Endothelial cell of umbilical vein (primary cell): ENCODE measurements around the gene NSUN4. TPM values are rescaled to one million over a fixed set of nuclear protein-coding genes. Genes with fewer than 3 reads are reported as not detected.

Source experiments
- BruUV-seq: library from RNA; stranded (reverse); fragments of 400-500 nt; replicated peaks from 2 replicates; lab custom pipeline; 2021; lab: Mats Ljungman, UMichigan
- CTCF ChIA-PET: fragments of 300-600, 350-600 bp; sonication (Branson Sonifier 250); formaldehyde crosslinking; loops from one replicate; lab custom pipeline; 2021; ENCODE audit warnings: antibody characterized with exemption, inconsistent platforms; lab: Charles Lee
- POLR2A ChIA-PET: fragments of 300-600, 350-600 bp; sonication (Branson Sonifier 250); formaldehyde crosslinking; loops from one replicate; lab custom pipeline; 2021; ENCODE audit warnings: antibody characterized with exemption, inconsistent platforms; lab: Charles Lee
- DNase-seq: peaks from one replicate; pipeline ENCODE4 v3.0.0-alpha.2; 2011; ENCODE audit warnings: low read depth, low spot score
- FAIRE-seq: peaks from 2 replicates; lab custom pipeline; 2011; peaks lifted over from hg19 to GRCh38; lab: Jason Lieb, UNC
- H2AFZ ChIP-seq: 2 replicates; pipeline ENCODE4 v1.6.0; 2012; ENCODE audit warnings: low read depth, low read length, control low read depth, inconsistent platforms
- H3K27ac ChIP-seq: 2 replicates; pipeline ENCODE4 v1.5.1; 2011; ENCODE audit warnings: low read depth, mild to moderate bottlenecking, control low read depth, low read length, moderate library complexity; ENCODE audit not compliant: insufficient read depth
- H3K27me3 ChIP-seq, 2 experiments: 2 replicates each; pipeline versions ENCODE4 v1.6.0 to v1.6.1; 2011; ENCODE audit warnings: low read length in 2 of 2, mixed read lengths in 1 of 2; ENCODE audit not compliant: control insufficient read depth in 2 of 2, insufficient read depth in 2 of 2
- H3K36me3 ChIP-seq, 2 experiments: 2 replicates in 1 of 2; 3 replicates in 1 of 2; pipeline ENCODE4 v1.5.1; 2011; ENCODE audit warnings: low read length in 2 of 2, mild to moderate bottlenecking in 1 of 2, moderate library complexity in 1 of 2; ENCODE audit not compliant: control insufficient read depth in 2 of 2, insufficient read depth in 2 of 2; ENCODE audit errors: extremely low read depth in 1 of 2
- H3K4me1 ChIP-seq: 3 replicates; pipeline ENCODE4 v1.5.1; 2011; ENCODE audit warnings: mild to moderate bottlenecking, low read length; ENCODE audit not compliant: control insufficient read depth, insufficient read depth; ENCODE audit errors: extremely low read depth
- H3K4me2 ChIP-seq: 2 replicates; pipeline ENCODE4 v1.6.1; 2011; ENCODE audit warnings: low read length, control low read depth, mixed read lengths; ENCODE audit not compliant: insufficient read depth
- H3K4me3 ChIP-seq, 3 experiments: fragments of 200-600 bp in 1 of 3; sonication (generic), shearing (Covaris generic) in 1 of 3; replicated peaks in 1 of 3; 2 replicates each; pipeline ENCODE4 v1.5.1; 2011 to 2016; ENCODE audit warnings: control low read depth in 3 of 3, low read length in 3 of 3, mild to moderate bottlenecking in 2 of 3, inconsistent platforms in 1 of 3, low read depth in 1 of 3, moderate library complexity in 1 of 3; ENCODE audit not compliant: insufficient read depth in 1 of 3
- H3K79me2 ChIP-seq: 2 replicates; pipeline ENCODE4 v1.6.0; 2012; ENCODE audit warnings: low read length, inconsistent platforms; ENCODE audit not compliant: control insufficient read depth, insufficient read depth
- H3K9ac ChIP-seq: replicated peaks from 2 replicates; pipeline ENCODE3; 2011; ENCODE audit warnings: low read length, control low read depth; ENCODE audit not compliant: insufficient read depth; ENCODE audit errors: extremely low read depth
- H3K9me1 ChIP-seq: replicated peaks from 3 replicates; pipeline ENCODE4 v1.6.0; 2011; ENCODE audit warnings: mild to moderate bottlenecking, low read length; ENCODE audit not compliant: control insufficient read depth, insufficient read depth; ENCODE audit errors: extremely low read depth
- H3K9me3 ChIP-seq: replicated peaks from 2 replicates; pipeline ENCODE4 v1.5.1; 2012; ENCODE audit warnings: low read length, inconsistent platforms; ENCODE audit not compliant: control insufficient read depth, insufficient read depth
- H4K20me1 ChIP-seq: replicated peaks from 2 replicates; pipeline ENCODE3; 2011; ENCODE audit warnings: mild to moderate bottlenecking, low read length; ENCODE audit not compliant: control insufficient read depth, insufficient read depth; ENCODE audit errors: extremely low read depth
- CTCF ChIP-seq, 2 donors: IDR thresholded peaks; 1 replicate in 1 of 2; 2 replicates in 1 of 2; pipeline ENCODE4 v1.5.1; 2011; ENCODE audit warnings: low read length in 2 of 2, mild to moderate bottlenecking in 2 of 2, moderate library complexity in 2 of 2, control low read depth in 1 of 2, inconsistent platforms in 1 of 2, low read depth in 1 of 2; ENCODE audit not compliant: insufficient read depth in 1 of 2; ENCODE audit errors: extremely low read depth in 1 of 2
- EZH2 ChIP-seq: IDR thresholded peaks from 2 replicates; pipeline ENCODE4 v1.6.1; 2012; ENCODE audit warnings: borderline replicate concordance, low read depth, mild to moderate bottlenecking, moderate library complexity, low read length, inconsistent platforms; ENCODE audit not compliant: severe bottlenecking
- FOS ChIP-seq: IDR thresholded peaks from 2 replicates; pipeline ENCODE4 v1.6.1; 2011; ENCODE audit warnings: mild to moderate bottlenecking, low read length, moderate library complexity, borderline replicate concordance; ENCODE audit not compliant: insufficient read depth
- GATA2 ChIP-seq: IDR thresholded peaks from 2 replicates; pipeline ENCODE4 v1.7.0; 2011; ENCODE audit warnings: low read depth, mild to moderate bottlenecking, moderate library complexity, mixed read lengths, low read length; ENCODE audit not compliant: insufficient read length, insufficient read depth
- MAX ChIP-seq: IDR thresholded peaks from 2 replicates; pipeline ENCODE4 v1.6.1; 2011; ENCODE audit not compliant: insufficient read depth, insufficient read length
- POLR2A ChIP-seq: IDR thresholded peaks from 2 replicates; pipeline ENCODE4 v1.6.1; 2012; ENCODE audit warnings: low read depth, mild to moderate bottlenecking, control low read depth, low read length
- POLR2AphosphoS5 ChIP-seq: IDR thresholded peaks from 2 replicates; pipeline ENCODE4 v1.6.1; 2012; ENCODE audit warnings: low read depth, mild to moderate bottlenecking, control low read depth, low read length, moderate library complexity; ENCODE audit not compliant: insufficient read depth
- dilution Hi-C: fragments of 300-500 bp; cut with MboI; formaldehyde crosslinking; loops from one replicate; pipeline ENCODE4 v1.15.0; 2019; ENCODE audit warnings: low sequenced_read_pairs; ENCODE audit not compliant: extremely low pct_ligation_motif_present
- intact Hi-C: fragments of 100-400 bp; cut with micrococcal nuclease; formaldehyde crosslinking; loops from one replicate; pipeline ENCODE4 v1.10.0; 2022
- polyA plus RNA-seq, 4 experiments: library from polyadenylated mRNA; depleted of rRNA in 3 of 4; stranded (reverse) in 3 of 4; unstranded in 1 of 4; fragments of >200 nt; gene quantifications; 2 replicates each; pipeline versions ENCODE4 v1.2.1 to v1.2.3, GENCODE V29; 2011 to 2012; ENCODE audit warnings: missing spikeins in 1 of 4
- total RNA-seq: library from RNA; stranded (reverse); gene quantifications from 2 replicates; pipeline ENCODE4 v1.2.3, GENCODE V29; 2021

The NSUN4 gene
- total and polyA plus RNA-seq, 2 donors (not counting 3 experiments of a cell fraction or from before 2014, with no cell fraction given): 21.6 to 23.4 TPM

- BruUV-seq: no TSS peak
- FAIRE-seq (no peak), DNase-seq (peak; percentile 65)
- no peak for TF ChIP-seq FOS
- TF ChIP-seq POLR2AphosphoS5: peak; percentile 11
- TF ChIP-seq EZH2: no peak
- no peak for TF ChIP-seq GATA2
- TF ChIP-seq MAX: no peak
- peak; percentile 17 for TF ChIP-seq POLR2A
- peak in 1 of 2 donors; percentile 35 for TF ChIP-seq CTCF (IDR thresholded peaks at IDR 0.05; ENCODE audit: extremely low read depth in 1 of 2, insufficient read depth in 1 of 2, low read depth in 1 of 2, low read length in 2 of 2)
- H3K9me3 ChIP-seq: no peaks in the 10 kb centered on the region
- intact Hi-C loops (loop anchor here (2.0 to 5.0 kb wide), 2 partner anchors 55 to 170 kb away; partner anchors contain the start of genes PIK3R3 and RAD54L), dilution Hi-C loops (no loop called here)
- H3K9ac ChIP-seq: peak overlapping the region; percentile 97
- ChIA-PET CTCF (interaction anchor here (1.0 to 1.6 kb wide), 2 partner anchors 33 to 57 kb away, joined by 4 to 5 read pairs; no protein-coding TSS in a partner anchor), POLR2A (no interaction called here)
- H3K4me3 ChIP-seq: peak overlapping the region; percentile 73 to 94 (median 84)
- no peaks in the 10 kb centered on the region for H3K9me1 ChIP-seq
- peak overlapping the region; percentile 50 for H2AFZ ChIP-seq
- peak overlapping the region; percentile 81 for H3K27ac ChIP-seq
- H3K4me1 ChIP-seq: peaks cover 20% of the 10 kb centered on the region
- H3K27me3 ChIP-seq: no peaks in the 10 kb centered on the region
- H3K4me2 ChIP-seq: peak overlapping the region; percentile 94
- peaks cover 6 to 7% of the 10 kb centered on the region in 2 experiments for H3K36me3 ChIP-seq
- H3K79me2 ChIP-seq: peaks cover 83% of the 10 kb centered on the region
- no peaks in the 10 kb centered on the region for H4K20me1 ChIP-seq
Measured at GRCh38 chr1:46301808-46302640, 38.6 kb upstream of the NSUN4 start.
